RWPE2 (cell line): ENCODE measurements around the gene AOAH.

Source experiments
- ATAC-seq: fragments of 200-7000 bp; cut with Tn5 transposase; 3 replicates; pipeline ENCODE4 v1.9.1; 2021; ENCODE audit warnings: low read depth
- DNase-seq: peaks from one replicate; pipeline ENCODE4 v3.0.0-alpha.2; 2020; ENCODE audit warnings: low spot score
- H3K27ac ChIP-seq: fragments of 450-650 bp; 2 replicates; pipeline ENCODE4 v1.5.1; 2017; ENCODE audit warnings: mild to moderate bottlenecking; ENCODE audit not compliant: poor library complexity, severe bottlenecking
- H3K27me3 ChIP-seq: fragments of 250-450 bp; sonication (Bioruptor Pico); 2 replicates; pipeline ENCODE4 v1.5.1; 2021; ENCODE audit warnings: mild to moderate bottlenecking, moderate library complexity; ENCODE audit not compliant: insufficient read depth, poor library complexity, severe bottlenecking
- H3K36me3 ChIP-seq: fragments of 250-450 bp; sonication (Bioruptor Pico); 2 replicates; pipeline ENCODE4 v1.5.1; 2020; ENCODE audit warnings: low read depth, mild to moderate bottlenecking, moderate library complexity
- H3K4me1 ChIP-seq: fragments of 250-450 bp; sonication (Bioruptor Pico); 2 replicates; pipeline ENCODE4 v1.5.1; 2021; ENCODE audit warnings: mild to moderate bottlenecking, moderate library complexity; ENCODE audit not compliant: insufficient read depth, poor library complexity, severe bottlenecking
- H3K4me3 ChIP-seq: fragments of 250-450 bp; sonication (Bioruptor Pico); 2 replicates; pipeline ENCODE4 v1.5.1; 2021; ENCODE audit warnings: mild to moderate bottlenecking, moderate library complexity; ENCODE audit not compliant: severe bottlenecking
- H3K9me3 ChIP-seq: fragments of 250-450 bp; sonication (Bioruptor Pico); 2 replicates; pipeline ENCODE4 v1.5.1; 2021; ENCODE audit warnings: mild to moderate bottlenecking, moderate library complexity; ENCODE audit not compliant: severe bottlenecking
- CTCF ChIP-seq: fragments of 450-650 bp; IDR thresholded peaks from one replicate; pipeline ENCODE4 v1.5.1; 2017; ENCODE audit warnings: mild to moderate bottlenecking, moderate library complexity; ENCODE audit not compliant: poor library complexity, severe bottlenecking

AOAH gene

GRCh38 chr7:36723951-36724664 is at the start of gene AOAH:
Gene AOAH, minus strand, starts transcription at chr7:36724494. Its CDS starts 346 bp downstream, at chr7:36724148.
- ATAC-seq: peak; percentile 33; the same call in 1 of the 3 replicates
- H3K36me3 ChIP-seq: no peaks in the 10 kb centered on the region

GRCh38 chr7:36766451-36766850 is 42.2 kb upstream of the AOAH start:
- TF ChIP-seq CTCF: no peak
- no peak overlapping the region for H3K27ac ChIP-seq
- no peaks in the 10 kb centered on the region for H3K27me3 ChIP-seq
- ATAC-seq (no peak), DNase-seq (no peak)
- H3K4me3 ChIP-seq: no peak overlapping the region
- no peaks in the 10 kb centered on the region for H3K9me3 ChIP-seq
- no peaks in the 10 kb centered on the region for H3K4me1 ChIP-seq
- no peaks in the 10 kb centered on the region for H3K36me3 ChIP-seq

More at GRCh38 chr7:36723951-36724664, at the start of gene AOAH:
- H3K4me1 ChIP-seq: no peaks in the 10 kb centered on the region
- no peak for TF ChIP-seq CTCF
- H3K27ac ChIP-seq: no peak within 1 kb of the TSS
- H3K9me3 ChIP-seq: no peaks in the 10 kb centered on the region
- H3K4me3 ChIP-seq: no peak within 1 kb of the TSS
- no peaks in the 10 kb centered on the region for H3K27me3 ChIP-seq
- no peak for DNase-seq

- no peaks in the 10 kb centered on the region for H3K4me1 ChIP-seq
- no peak overlapping the region for H3K27ac ChIP-seq
- H3K9me3 ChIP-seq: no peaks in the 10 kb centered on the region
- H3K36me3 ChIP-seq: no peaks in the 10 kb centered on the region
- ATAC-seq: no peak
- no peak for TF ChIP-seq CTCF
- H3K4me3 ChIP-seq: no peak overlapping the region
- no peak for DNase-seq
- no peaks in the 10 kb centered on the region for H3K27me3 ChIP-seq
Measured at GRCh38 chr7:36765605-36766004, 41.3 kb upstream of the AOAH start.

GRCh38 chr7:36764929-36765328 is 40.6 kb upstream of the AOAH start:
- no peak for TF ChIP-seq CTCF
- no peaks in the 10 kb centered on the region for H3K27me3 ChIP-seq
- H3K36me3 ChIP-seq: no peaks in the 10 kb centered on the region
- no peaks in the 10 kb centered on the region for H3K9me3 ChIP-seq
- ATAC-seq (no peak), DNase-seq (no peak)
- no peak overlapping the region for H3K27ac ChIP-seq
- H3K4me1 ChIP-seq: no peaks in the 10 kb centered on the region
- no peak overlapping the region for H3K4me3 ChIP-seq

GRCh38 chr7:36763132-36763816 is 39.0 kb upstream of the AOAH start:
- Histone ChIP-seq H3K27me3 (no peaks in the 10 kb centered on the region), H3K27ac (no peak overlapping the region), H3K4me3 (no peak overlapping the region), H3K4me1 (no peaks in the 10 kb centered on the region), H3K36me3 (no peaks in the 10 kb centered on the region), H3K9me3 (no peaks in the 10 kb centered on the region)
- no peak for TF ChIP-seq CTCF
- DNase-seq (no peak), ATAC-seq (no peak)
